H9 (cell line): ENCODE measurements around the gene ACAP3. TPM values are rescaled to one million over a fixed set of nuclear protein-coding genes. Genes with fewer than 3 reads are reported as not detected.

Experiments used
- DNase-seq: peaks from one replicate; pipeline ENCODE4 v3.0.0-alpha.2; 2017
- H2AFZ ChIP-seq: one replicate; pipeline ENCODE4 v1.6.1; 2013; ENCODE audit warnings: mild to moderate bottlenecking, low read length, control low read depth, moderate library complexity
- H2AK5ac ChIP-seq: 2 replicates; pipeline ENCODE4 v1.6.1; 2013; ENCODE audit warnings: low read length, control low read depth, mixed read lengths; ENCODE audit not compliant: insufficient read length
- H2BK120ac ChIP-seq: one replicate; pipeline ENCODE4 v1.6.1; 2013; ENCODE audit warnings: low read depth, mild to moderate bottlenecking, low read length, control low read depth, inconsistent platforms; ENCODE audit not compliant: poor library complexity, severe bottlenecking
- H2BK12ac ChIP-seq: 2 replicates; pipeline ENCODE4 v1.6.1; 2013; ENCODE audit warnings: low read length, control low read depth, mixed read lengths, low read depth; ENCODE audit not compliant: insufficient read length
- H2BK15ac ChIP-seq: 2 replicates; pipeline ENCODE4 v1.6.1; 2013; ENCODE audit warnings: low read depth, low read length, control low read depth
- H2BK20ac ChIP-seq: one replicate; pipeline ENCODE4 v1.6.1; 2013; ENCODE audit warnings: low read depth, mild to moderate bottlenecking, low read length, control low read depth, inconsistent platforms; ENCODE audit not compliant: poor library complexity, severe bottlenecking
- H2BK5ac ChIP-seq: 2 replicates; pipeline ENCODE4 v1.6.1; 2013; ENCODE audit warnings: low read length, control low read depth, mixed read lengths; ENCODE audit not compliant: insufficient read length
- H3K14ac ChIP-seq: 2 replicates; pipeline ENCODE4 v1.6.1; 2013; ENCODE audit warnings: low read length, control low read depth; ENCODE audit not compliant: insufficient read depth
- H3K18ac ChIP-seq: 2 replicates; pipeline ENCODE4 v1.6.1; 2013; ENCODE audit warnings: low read depth, mild to moderate bottlenecking, mixed read lengths, low read length, control low read depth; ENCODE audit not compliant: insufficient read length
- H3K23ac ChIP-seq: 2 replicates; pipeline ENCODE4 v1.6.1; 2013; ENCODE audit warnings: low read length, control low read depth, mixed read lengths, low read depth; ENCODE audit not compliant: insufficient read length
- H3K23me2 ChIP-seq: 2 replicates; pipeline ENCODE4 v1.6.1; 2013; ENCODE audit warnings: low read depth, mild to moderate bottlenecking, mixed read lengths, low read length, control low read depth; ENCODE audit not compliant: insufficient read length, poor library complexity, severe bottlenecking
- H3K27ac ChIP-seq: 2 replicates; pipeline ENCODE4 v1.5.1; 2013; ENCODE audit warnings: low read length, control low read depth, mixed read lengths, low read depth; ENCODE audit not compliant: insufficient read length
- H3K27me3 ChIP-seq: 2 replicates; pipeline ENCODE4 v1.6.1; 2013; ENCODE audit warnings: low read length, control low read depth, inconsistent platforms; ENCODE audit not compliant: insufficient read depth
- H3K4ac ChIP-seq: 2 replicates; pipeline ENCODE4 v1.6.1; 2013; ENCODE audit warnings: low read depth, mild to moderate bottlenecking, control low read depth, inconsistent platforms, low read length, moderate library complexity
- H3K4me1 ChIP-seq: 2 replicates; pipeline ENCODE4 v1.6.1; 2013; ENCODE audit warnings: low read length, control low read depth, inconsistent platforms; ENCODE audit not compliant: insufficient read depth
- H3K4me2 ChIP-seq: 2 replicates; pipeline ENCODE4 v1.6.1; 2013; ENCODE audit warnings: low read length, control low read depth, mixed read lengths; ENCODE audit not compliant: insufficient read length, insufficient read depth
- H3K56ac ChIP-seq: 2 replicates; pipeline ENCODE4 v1.6.1; 2013; ENCODE audit warnings: low read depth, mild to moderate bottlenecking, mixed read lengths, low read length, control low read depth; ENCODE audit not compliant: insufficient read length
- H3K79me1 ChIP-seq: 2 replicates; pipeline ENCODE4 v1.6.1; 2013; ENCODE audit warnings: low read depth, mild to moderate bottlenecking, moderate library complexity, low read length, control low read depth, inconsistent platforms; ENCODE audit not compliant: insufficient read depth, poor library complexity, severe bottlenecking
- H3K79me2 ChIP-seq: 2 replicates; pipeline ENCODE4 v1.6.1; 2013; ENCODE audit warnings: low read length, control low read depth, inconsistent platforms; ENCODE audit not compliant: insufficient read depth
- H3K9ac ChIP-seq: 2 replicates; pipeline ENCODE4 v1.6.1; 2013; ENCODE audit warnings: low read length, control low read depth, mixed read lengths; ENCODE audit not compliant: insufficient read length; ENCODE audit errors: extremely low read depth
- H3K9me3 ChIP-seq: one replicate; pipeline ENCODE4 v1.6.1; 2013; ENCODE audit warnings: low read depth, low read length, inconsistent platforms; ENCODE audit not compliant: control insufficient read depth
- H3T11ph ChIP-seq: one replicate; pipeline ENCODE4 v1.6.1; 2013; ENCODE audit warnings: mild to moderate bottlenecking, low read length, control low read depth, inconsistent platforms
- H4K20me1 ChIP-seq: one replicate; pipeline ENCODE4 v1.6.1; 2013; ENCODE audit not compliant: control insufficient read depth, insufficient read length, insufficient read depth
- H4K5ac ChIP-seq: 2 replicates; pipeline ENCODE4 v1.6.1; 2013; ENCODE audit warnings: low read depth, mild to moderate bottlenecking, mixed read lengths, low read length, control low read depth; ENCODE audit not compliant: insufficient read length
- H4K8ac ChIP-seq: replicated peaks from 2 replicates; pipeline ENCODE4 v1.6.1; 2013; ENCODE audit warnings: low read length, control low read depth, mixed read lengths, low read depth; ENCODE audit not compliant: insufficient read length
- H4K91ac ChIP-seq: 2 replicates; pipeline ENCODE4 v1.6.1; 2013; ENCODE audit warnings: low read depth, mild to moderate bottlenecking, moderate library complexity, mixed read lengths, low read length, control low read depth; ENCODE audit not compliant: insufficient read length
- H3K27ac Mint-ChIP-seq, 3 experiments: 2 replicates in 2 of 3; 3 replicates in 1 of 3; pipeline ENCODE4 v1.8.0; 2020 to 2021; ENCODE audit warnings: mixed read lengths in 3 of 3, mild to moderate bottlenecking in 1 of 3, moderate library complexity in 1 of 3
- H3K27me3 Mint-ChIP-seq: 2 replicates; pipeline ENCODE4 v1.8.0; 2021; ENCODE audit warnings: low read depth, mild to moderate bottlenecking, moderate library complexity, mixed read lengths
- H3K36me3 Mint-ChIP-seq, 3 experiments: 2 replicates in 2 of 3; 3 replicates in 1 of 3; pipeline ENCODE4 v1.8.0; 2020 to 2021; ENCODE audit warnings: low read depth in 3 of 3, mixed read lengths in 3 of 3; ENCODE audit not compliant: insufficient read depth in 1 of 3
- H3K4me1 Mint-ChIP-seq, 2 experiments: 2 replicates each; pipeline ENCODE4 v1.8.0; 2020; ENCODE audit warnings: mixed read lengths in 2 of 2
- H3K4me3 Mint-ChIP-seq, 2 experiments: 2 replicates in 1 of 2; 3 replicates in 1 of 2; pipeline ENCODE4 v1.8.0; 2020 to 2021; ENCODE audit warnings: mild to moderate bottlenecking in 2 of 2, mixed read lengths in 2 of 2, moderate library complexity in 1 of 2
- H3K9me3 Mint-ChIP-seq, 2 experiments: 2 replicates in 1 of 2; 3 replicates in 1 of 2; pipeline ENCODE4 v1.8.0; 2020; ENCODE audit warnings: mild to moderate bottlenecking in 2 of 2, mixed read lengths in 2 of 2, moderate library complexity in 1 of 2
- CTCF ChIP-seq: fragments of 200-600 bp; sonication (generic); conservative IDR thresholded peaks from 3 replicates; pipeline ENCODE4 v1.8.0; 2021; ENCODE audit warnings: antibody characterized with exemption, mild to moderate bottlenecking
- WGBS: extraction: QIAGEN DNeasy Blood & Tissue Kit; methylation state at CpG from one replicate; pipeline ENCODE4 v1.1.7; 2013; ENCODE audit warnings: missing lambda C conversion rate, low lambda C conversion rate, mixed read lengths; ENCODE audit not compliant: insufficient read length; ENCODE audit errors: extremely low coverage; 5-methylcytosine and 5-hydroxymethylcytosine counted together
- total RNA-seq: library from RNA; stranded (reverse); gene quantifications from 2 replicates; pipeline ENCODE4 v1.2.1, GENCODE V29; 2021

The ACAP3 gene
- total RNA-seq, 1 experiment from 2014 or later, result 41.4 TPM

- Mint-ChIP-seq H3K4me3 (no peak overlapping the region), H3K27ac (no peak overlapping the region), H3K36me3 (peaks cover under 1 to 7% (median 2%) of the 10 kb centered on the region in 3 experiments; a peak in 5 of 7 replicates), H3K9me3 (no peaks in the 10 kb centered on the region), H3K27me3 (peaks cover 1% of the 10 kb centered on the region; the same call in 1 of the 2 replicates), H3K4me1 (no peaks in the 10 kb centered on the region)
- no CpG with 5 or more reads among the region's 36 CpGs for WGBS
- Histone ChIP-seq H4K5ac (no peak overlapping the region), H3K27me3 (no peaks in the 10 kb centered on the region), H2BK15ac (no peak overlapping the region), H3K79me2 (no peaks in the 10 kb centered on the region), H3K79me1 (no peaks in the 10 kb centered on the region), H4K20me1 (no peaks in the 10 kb centered on the region), H2BK20ac (no peak overlapping the region), H4K91ac (no peak overlapping the region), H3K27ac (no peak overlapping the region), H3K9ac (no peak overlapping the region), H3K18ac (no peak overlapping the region), H2BK5ac (no peak overlapping the region), H3K56ac (no peak overlapping the region), H4K8ac (no peak overlapping the region), H3K4me1 (no peaks in the 10 kb centered on the region), H3K4ac (no peak overlapping the region), H3K23me2 (no peaks in the 10 kb centered on the region), H3K4me2 (no peak overlapping the region), H3K14ac (no peak overlapping the region), H2AK5ac (no peak overlapping the region), H3K23ac (no peak overlapping the region), H2BK120ac (no peak overlapping the region), H3T11ph (no peak overlapping the region), H2BK12ac (no peak overlapping the region), H3K9me3 (no peaks in the 10 kb centered on the region), H2AFZ (no peak overlapping the region)
- TF ChIP-seq CTCF, result no peak
- no peak for DNase-seq
Observed at GRCh38 chr1:1333551-1334241, 26.0 kb upstream of the ACAP3 start.
